Panc1 (cell line): Measurements from ENCODE around the gene C20orf204. TPM values are rescaled to one million over a fixed set of nuclear protein-coding genes. Genes with fewer than 3 reads are reported as not detected.

Experiments used
- ATAC-seq: fragments of 200-7000 bp; cut with Tn5 transposase; 2 replicates; pipeline ENCODE4 v1.9.1; 2020; ENCODE audit warnings: mild to moderate bottlenecking, moderate library complexity
- BruUV-seq: library from RNA; stranded (reverse); fragments of 400-500 nt; replicated peaks from 2 replicates; lab custom pipeline; 2021; lab: Mats Ljungman, UMichigan
- CTCF ChIA-PET: fragments of 300-600 bp; sonication (Branson Sonifier 250); formaldehyde crosslinking; loops from one replicate; lab custom pipeline; 2022; ENCODE audit warnings: antibody characterized with exemption; lab: Charles Lee
- POLR2A ChIA-PET: fragments of 300-600 bp; sonication (Branson Sonifier 250); formaldehyde crosslinking; loops from one replicate; lab custom pipeline; 2022; ENCODE audit warnings: antibody characterized with exemption; lab: Charles Lee
- DNase-seq: peaks from one replicate; pipeline ENCODE4 v3.0.0-alpha.2; 2010; ENCODE audit warnings: low read depth, low spot score
- H3K27ac ChIP-seq: 2 replicates; pipeline ENCODE4 v1.5.1; 2011; ENCODE audit warnings: mild to moderate bottlenecking, low read length, inconsistent platforms
- H3K27me3 ChIP-seq: fragments of 200-500 bp; sonication (Bioruptor generic); 2 replicates; pipeline ENCODE4 v1.6.0; 2014; ENCODE audit warnings: low read length, inconsistent platforms; ENCODE audit not compliant: control insufficient read depth, insufficient read depth
- H3K36me3 ChIP-seq: fragments of 200-500 bp; sonication (Bioruptor generic); 2 replicates; pipeline ENCODE4 v1.5.1; 2014; ENCODE audit warnings: inconsistent platforms, mild to moderate bottlenecking, low read length, moderate library complexity; ENCODE audit not compliant: control insufficient read depth, insufficient read depth
- H3K4me1 ChIP-seq: 2 replicates; pipeline ENCODE4 v1.5.1; 2011; ENCODE audit warnings: inconsistent platforms, mild to moderate bottlenecking, low read length, moderate library complexity; ENCODE audit not compliant: control insufficient read depth, insufficient read depth
- H3K4me3 ChIP-seq, 2 experiments: 2 replicates each; pipeline ENCODE4 v1.5.1; 2011 to 2012; ENCODE audit warnings: low read depth in 2 of 2, low read length in 2 of 2, mild to moderate bottlenecking in 2 of 2, inconsistent platforms in 1 of 2, moderate library complexity in 1 of 2
- H3K9me3 ChIP-seq: fragments of 200-500 bp; sonication (Bioruptor generic); 2 replicates; pipeline ENCODE4 v1.5.1; 2014; ENCODE audit warnings: low read depth, mild to moderate bottlenecking, inconsistent platforms, low read length, moderate library complexity; ENCODE audit not compliant: control insufficient read depth, insufficient read depth
- CTCF ChIP-seq: fragments of 450-650 bp; IDR thresholded peaks from 2 replicates; pipeline ENCODE4 v1.5.1; 2017; ENCODE audit warnings: mild to moderate bottlenecking
- POLR2AphosphoS5 ChIP-seq: IDR thresholded peaks from 2 replicates; pipeline ENCODE4 v1.6.1; 2012; ENCODE audit warnings: mild to moderate bottlenecking, low read depth, low read length, moderate library complexity
- SIN3A ChIP-seq: IDR thresholded peaks from 2 replicates; pipeline ENCODE4 v1.6.1; 2012; ENCODE audit warnings: low read depth, mild to moderate bottlenecking, low read length, moderate library complexity, borderline replicate concordance; ENCODE audit not compliant: insufficient read depth
- TCF7L2 ChIP-seq: IDR thresholded peaks from 2 replicates; pipeline ENCODE4 v1.6.1; 2011; ENCODE audit warnings: mild to moderate bottlenecking, low read depth, low read length, inconsistent platforms
- in situ Hi-C: cut with HindIII; loops from 2 replicates; pipeline ENCODE4 v1.10.0; 2016; ENCODE audit warnings: low sequenced_read_pairs, low pct_unique_long_range_greater_than_20kb
- intact Hi-C: fragments of 100-400 bp; cut with micrococcal nuclease; formaldehyde crosslinking; loops from one replicate; pipeline ENCODE4 v1.10.0; 2022; ENCODE audit not compliant: unreplicated experiment
- total RNA-seq: library from RNA; stranded (reverse); gene quantifications from one replicate; pipeline ENCODE4 v1.2.1, GENCODE V29; 2021; ENCODE audit not compliant: unreplicated experiment
- TF ChIP-seq, protein P1 (sequence below), 2 experiments: IDR thresholded peaks; 2 replicates each; pipeline ENCODE4 v1.6.1; 2011 to 2012; ENCODE audit warnings: low read depth in 2 of 2, control low read depth in 1 of 2, low read length in 1 of 2, mild to moderate bottlenecking in 1 of 2, moderate library complexity in 1 of 2; ENCODE audit not compliant: insufficient read depth in 1 of 2

C20orf204 gene
- total RNA-seq, 1 experiment from 2014 or later = 1.9 TPM

DNA sequence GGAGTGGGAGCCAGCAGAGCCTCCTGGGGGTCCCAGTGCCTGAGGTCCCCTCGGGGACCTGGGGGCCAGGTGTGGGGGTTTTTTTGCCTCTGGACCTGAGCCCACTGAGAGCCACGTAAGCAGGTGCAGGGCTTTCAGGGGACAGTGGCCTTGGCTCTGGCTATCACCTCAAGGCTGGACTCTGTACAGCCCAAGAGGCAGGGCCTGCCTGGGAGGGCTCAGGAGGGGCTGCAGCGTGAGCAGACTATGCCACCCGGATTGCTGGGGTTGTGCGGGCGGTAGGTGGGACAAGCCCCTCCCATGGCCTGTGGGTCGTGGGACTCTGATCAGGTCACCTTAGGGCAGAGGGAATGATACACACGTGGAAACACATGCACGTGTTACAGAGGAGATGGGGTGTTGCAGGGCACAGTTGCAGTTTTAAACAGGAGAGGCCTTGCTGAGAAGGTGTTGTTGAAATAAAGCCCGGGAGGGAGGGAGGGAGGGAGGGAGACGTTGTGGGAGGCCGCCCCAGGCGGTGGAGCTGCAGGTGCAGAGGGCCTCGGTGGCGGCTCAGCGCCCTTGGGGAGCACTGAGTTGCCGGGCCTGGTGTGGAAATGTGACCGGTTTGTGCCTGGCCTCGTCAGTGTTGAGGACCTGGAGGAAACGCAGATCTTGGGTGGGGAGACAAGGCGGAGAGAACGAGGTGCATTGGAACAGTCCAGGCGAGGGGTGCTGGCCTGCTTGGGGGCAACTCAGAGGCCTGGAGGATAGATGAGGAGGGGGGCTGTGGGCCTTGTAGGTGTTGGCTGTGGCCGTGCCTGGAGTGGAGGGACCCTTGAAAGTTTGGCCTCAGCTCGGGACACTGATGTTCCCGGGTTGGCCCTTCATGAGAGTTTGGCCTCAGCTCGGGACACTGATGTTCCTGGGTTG is 29.3 kb downstream of the C20orf204 start:
- Histone ChIP-seq H3K27me3 (no peaks in the 10 kb centered on the region), H3K4me1 (peaks cover 30% of the 10 kb centered on the region), H3K27ac (no peak overlapping the region), H3K36me3 (no peaks in the 10 kb centered on the region), H3K9me3 (no peaks in the 10 kb centered on the region), H3K4me3 (no peak overlapping the region)
- CTCF ChIA-PET = no interaction called here
- TF ChIP-seq SIN3A (no peak), CTCF (no peak), POLR2AphosphoS5 (no peak), TCF7L2 (no peak)
- TF ChIP-seq, protein P1, sequence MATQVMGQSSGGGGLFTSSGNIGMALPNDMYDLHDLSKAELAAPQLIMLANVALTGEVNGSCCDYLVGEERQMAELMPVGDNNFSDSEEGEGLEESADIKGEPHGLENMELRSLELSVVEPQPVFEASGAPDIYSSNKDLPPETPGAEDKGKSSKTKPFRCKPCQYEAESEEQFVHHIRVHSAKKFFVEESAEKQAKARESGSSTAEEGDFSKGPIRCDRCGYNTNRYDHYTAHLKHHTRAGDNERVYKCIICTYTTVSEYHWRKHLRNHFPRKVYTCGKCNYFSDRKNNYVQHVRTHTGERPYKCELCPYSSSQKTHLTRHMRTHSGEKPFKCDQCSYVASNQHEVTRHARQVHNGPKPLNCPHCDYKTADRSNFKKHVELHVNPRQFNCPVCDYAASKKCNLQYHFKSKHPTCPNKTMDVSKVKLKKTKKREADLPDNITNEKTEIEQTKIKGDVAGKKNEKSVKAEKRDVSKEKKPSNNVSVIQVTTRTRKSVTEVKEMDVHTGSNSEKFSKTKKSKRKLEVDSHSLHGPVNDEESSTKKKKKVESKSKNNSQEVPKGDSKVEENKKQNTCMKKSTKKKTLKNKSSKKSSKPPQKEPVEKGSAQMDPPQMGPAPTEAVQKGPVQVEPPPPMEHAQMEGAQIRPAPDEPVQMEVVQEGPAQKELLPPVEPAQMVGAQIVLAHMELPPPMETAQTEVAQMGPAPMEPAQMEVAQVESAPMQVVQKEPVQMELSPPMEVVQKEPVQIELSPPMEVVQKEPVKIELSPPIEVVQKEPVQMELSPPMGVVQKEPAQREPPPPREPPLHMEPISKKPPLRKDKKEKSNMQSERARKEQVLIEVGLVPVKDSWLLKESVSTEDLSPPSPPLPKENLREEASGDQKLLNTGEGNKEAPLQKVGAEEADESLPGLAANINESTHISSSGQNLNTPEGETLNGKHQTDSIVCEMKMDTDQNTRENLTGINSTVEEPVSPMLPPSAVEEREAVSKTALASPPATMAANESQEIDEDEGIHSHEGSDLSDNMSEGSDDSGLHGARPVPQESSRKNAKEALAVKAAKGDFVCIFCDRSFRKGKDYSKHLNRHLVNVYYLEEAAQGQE (IDR thresholded peaks at IDR 0.05; ENCODE audit: insufficient read depth in 1 of 2, low read depth in 2 of 2, low read length in 1 of 2) = no peak
- in situ Hi-C loops (no loop called here), intact Hi-C loops (no loop called here)
- POLR2A ChIA-PET = no interaction called here
- BruUV-seq = no TSS peak
- no peak for DNase-seq
- ATAC-seq = no peak

GRCh38 chr20:64065974-64066343 is 30.0 kb downstream of the C20orf204 start:
- POLR2A ChIA-PET = no interaction called here
- H3K27me3 ChIP-seq = no peaks in the 10 kb centered on the region
- H3K4me1 ChIP-seq = peaks cover 30% of the 10 kb centered on the region
- H3K4me3 ChIP-seq = no peak overlapping the region
- TF ChIP-seq POLR2AphosphoS5 = no peak
- no peaks in the 10 kb centered on the region for H3K36me3 ChIP-seq
- DNase-seq (peak; percentile 53), ATAC-seq (no peak)
- BruUV-seq = no TSS peak
- CTCF ChIA-PET = no interaction called here
- in situ Hi-C loops = no loop called here
- intact Hi-C loops = no loop called here
- H3K9me3 ChIP-seq = no peaks in the 10 kb centered on the region
- H3K27ac ChIP-seq = no peak overlapping the region
